Ascending aorta (tissue), 2 donors: ENCODE results near the gene UMAD1. TPM values are rescaled to one million over a fixed set of nuclear protein-coding genes. Genes with fewer than 3 reads are reported as not detected.
A peak's percentile ranks its signal among the peaks of the same experiment; 100 is the strongest.

Source experiments
- DNase-seq, 2 donors: peaks; one replicate each; pipeline ENCODE4 v3.0.0-alpha.2; 2019; ENCODE audit warnings: low spot score in 2 of 2
- H3K27ac ChIP-seq, 2 donors: fragments of 200-600 bp; sonication (generic); one replicate each; pipeline ENCODE4 v1.5.1; 2016 to 2017; ENCODE audit warnings: mild to moderate bottlenecking in 1 of 2
- H3K27me3 ChIP-seq: fragments of 200-600 bp; sonication (generic); one replicate; pipeline ENCODE4 v1.5.1; 2017
- H3K36me3 ChIP-seq, 2 donors: fragments of 200-600 bp; sonication (generic); one replicate each; pipeline ENCODE4 v1.5.1; 2016
- H3K4me1 ChIP-seq, 2 donors: fragments of 200-600 bp; sonication (generic); one replicate each; pipeline ENCODE4 v1.5.1; 2016 to 2017; ENCODE audit warnings: mild to moderate bottlenecking in 1 of 2
- H3K4me3 ChIP-seq, 2 donors: fragments of 200-600 bp; sonication (generic); one replicate each; pipeline ENCODE4 v1.5.1; 2016 to 2017; ENCODE audit warnings: mild to moderate bottlenecking in 1 of 2
- H3K9me3 ChIP-seq, 2 donors: fragments of 200-600 bp; sonication (generic); one replicate each; pipeline ENCODE4 v1.5.1; 2016
- CTCF ChIP-seq, 3 experiments: fragments of 200-600 bp in 2 of 3; fragments of 450-650 bp in 1 of 3; sonication (generic) in 2 of 3; IDR thresholded peaks; one replicate each; pipeline ENCODE4 v1.5.1; 2016 to 2019; ENCODE audit warnings: antibody characterized with exemption in 3 of 3, mild to moderate bottlenecking in 1 of 3, moderate library complexity in 1 of 3
- intact Hi-C: fragments of 100-400 bp; cut with DNase I; formaldehyde crosslinking; loops from one replicate; pipeline ENCODE4 v1.15.1; 2023
- total RNA-seq: library from RNA; depleted of rRNA; stranded (reverse); fragments of >200 nt; gene quantifications from one replicate; pipeline ENCODE4 v1.1.0, GENCODE V29; 2016

UMAD1 gene
- total RNA-seq, 1 donor from 2014 or later: 17.7 TPM

GRCh38 chr7:7699380-7699779 lies 58.8 kb downstream of the UMAD1 start:
- Histone ChIP-seq H3K36me3 (no peaks in the 10 kb centered on the region), H3K9me3 (no peaks in the 10 kb centered on the region), H3K4me3 (peak overlapping the region in 1 of 2 donors; percentile 32), H3K27me3 (no peaks in the 10 kb centered on the region), H3K27ac (peak overlapping the region; percentile 19 to 48), H3K4me1 (peaks cover 0 to 20% of the 10 kb centered on the region in 2 donors)
- DNase-seq: no peak
- intact Hi-C loops: no loop called here
- no peak for TF ChIP-seq CTCF (IDR thresholded peaks at IDR 0.05)

- no peaks in the 10 kb centered on the region for H3K27me3 ChIP-seq
- no peaks in the 10 kb centered on the region for H3K36me3 ChIP-seq
- H3K9me3 ChIP-seq: no peaks in the 10 kb centered on the region
- H3K4me3 ChIP-seq: peak overlapping the region in 1 of 2 donors; percentile 32
- intact Hi-C loops: no loop called here
- H3K27ac ChIP-seq: peak overlapping the region; percentile 19 to 48
- no peak for DNase-seq
- TF ChIP-seq CTCF (IDR thresholded peaks at IDR 0.05): no peak
- H3K4me1 ChIP-seq: peaks cover 0 to 19% of the 10 kb centered on the region in 2 donors
Observed at GRCh38 chr7:7699970-7700369, 59.4 kb downstream of the UMAD1 start.

- H3K9me3 ChIP-seq: no peaks in the 10 kb centered on the region
- H3K4me1 ChIP-seq: peaks cover 0 to 16% of the 10 kb centered on the region in 2 donors
- intact Hi-C loops: no loop called here
- H3K36me3 ChIP-seq: no peaks in the 10 kb centered on the region
- DNase-seq: no peak
- H3K4me3 ChIP-seq: no peak overlapping the region
- no peaks in the 10 kb centered on the region for H3K27me3 ChIP-seq
- H3K27ac ChIP-seq: no peak overlapping the region
- no peak for TF ChIP-seq CTCF (IDR thresholded peaks at IDR 0.05)
Observed at GRCh38 chr7:7701527-7701926, 61.0 kb downstream of the UMAD1 start.

GRCh38 chr7:7702826-7703225 lies 62.3 kb downstream of the UMAD1 start:
- no peak overlapping the region for H3K4me3 ChIP-seq
- DNase-seq: no peak
- TF ChIP-seq CTCF (IDR thresholded peaks at IDR 0.05): no peak
- intact Hi-C loops: no loop called here
- H3K9me3 ChIP-seq: no peaks in the 10 kb centered on the region
- no peak overlapping the region for H3K27ac ChIP-seq
- no peaks in the 10 kb centered on the region for H3K36me3 ChIP-seq
- H3K4me1 ChIP-seq: peaks cover 0 to 14% of the 10 kb centered on the region in 2 donors
- H3K27me3 ChIP-seq: no peaks in the 10 kb centered on the region

- Histone ChIP-seq H3K4me3 (no peak overlapping the region), H3K36me3 (no peaks in the 10 kb centered on the region), H3K27me3 (no peaks in the 10 kb centered on the region), H3K27ac (no peak overlapping the region), H3K4me1 (peaks cover 0 to 17% of the 10 kb centered on the region in 2 donors), H3K9me3 (no peaks in the 10 kb centered on the region)
- TF ChIP-seq CTCF (IDR thresholded peaks at IDR 0.05): no peak
- DNase-seq: no peak
- intact Hi-C loops: no loop called here
Observed at GRCh38 chr7:7703427-7703826, 62.9 kb downstream of the UMAD1 start.

GRCh38 chr7:7704867-7705266 lies 64.3 kb downstream of the UMAD1 start:
- H3K27ac ChIP-seq: no peak overlapping the region
- intact Hi-C loops: no loop called here
- H3K4me1 ChIP-seq: peaks cover 0 to 12% of the 10 kb centered on the region in 2 donors
- no peaks in the 10 kb centered on the region for H3K9me3 ChIP-seq
- DNase-seq: no peak
- H3K36me3 ChIP-seq: no peaks in the 10 kb centered on the region
- no peaks in the 10 kb centered on the region for H3K27me3 ChIP-seq
- TF ChIP-seq CTCF (IDR thresholded peaks at IDR 0.05): no peak
- H3K4me3 ChIP-seq: no peak overlapping the region
